Body of pancreas (tissue), 4 donors: ENCODE results near the gene AKIRIN2.

ENCODE experiments used
- CTCF ChIP-seq, 7 experiments: fragments of 450-650 bp in 4 of 7; fragments of 200-600 bp in 3 of 7; sonication (generic) in 3 of 7; IDR thresholded peaks; one replicate each; pipeline ENCODE4 v1.5.1; 2016 to 2019; ENCODE audit warnings: antibody characterized with exemption in 7 of 7
- POLR2A ChIP-seq, 3 donors: fragments of 450-650 bp; IDR thresholded peaks; one replicate each; pipeline ENCODE4 v1.6.1; 2016; ENCODE audit warnings: antibody characterized with exemption in 3 of 3, mild to moderate bottlenecking in 2 of 3

DNA sequence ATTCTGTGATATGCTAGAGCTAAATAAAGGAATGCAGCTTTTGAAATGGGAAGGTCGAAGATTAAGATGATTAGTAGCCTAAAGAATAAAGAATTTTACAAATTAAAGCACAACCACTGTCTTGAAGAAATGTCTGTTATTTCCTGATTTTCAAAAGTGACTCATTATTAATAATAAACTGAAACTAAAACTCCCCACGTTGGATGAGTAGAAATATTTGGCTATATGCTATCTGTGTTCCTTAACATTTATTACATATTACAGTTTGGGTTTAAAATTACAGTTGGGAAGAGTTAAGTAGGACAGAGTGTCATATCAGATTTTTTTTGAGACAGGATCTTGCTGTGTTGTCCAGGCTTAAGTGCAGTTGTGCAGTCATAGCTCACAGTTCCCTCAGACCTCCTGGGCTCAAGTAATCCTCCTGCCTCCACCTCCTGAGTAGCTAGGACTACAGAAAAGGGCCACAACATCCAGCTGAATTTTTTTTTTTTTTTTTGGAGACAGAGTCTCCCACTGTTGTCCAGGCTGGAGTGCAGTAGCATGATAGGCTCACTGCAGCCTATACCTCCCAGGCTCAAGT is 47.1 kb downstream of the AKIRIN2 start:
- TF ChIP-seq POLR2A (IDR thresholded peaks at IDR 0.05) (no peak), CTCF (IDR thresholded peaks at IDR 0.05) (no peak)
